Measurements from ENCODE around the gene PRKCI.
"Not testable (repeated sequence)": the region's sequence is repeated elsewhere in the genome, so short reads cannot be mapped to it uniquely, and the experiment has no call there.

PRKCI gene

DNA sequence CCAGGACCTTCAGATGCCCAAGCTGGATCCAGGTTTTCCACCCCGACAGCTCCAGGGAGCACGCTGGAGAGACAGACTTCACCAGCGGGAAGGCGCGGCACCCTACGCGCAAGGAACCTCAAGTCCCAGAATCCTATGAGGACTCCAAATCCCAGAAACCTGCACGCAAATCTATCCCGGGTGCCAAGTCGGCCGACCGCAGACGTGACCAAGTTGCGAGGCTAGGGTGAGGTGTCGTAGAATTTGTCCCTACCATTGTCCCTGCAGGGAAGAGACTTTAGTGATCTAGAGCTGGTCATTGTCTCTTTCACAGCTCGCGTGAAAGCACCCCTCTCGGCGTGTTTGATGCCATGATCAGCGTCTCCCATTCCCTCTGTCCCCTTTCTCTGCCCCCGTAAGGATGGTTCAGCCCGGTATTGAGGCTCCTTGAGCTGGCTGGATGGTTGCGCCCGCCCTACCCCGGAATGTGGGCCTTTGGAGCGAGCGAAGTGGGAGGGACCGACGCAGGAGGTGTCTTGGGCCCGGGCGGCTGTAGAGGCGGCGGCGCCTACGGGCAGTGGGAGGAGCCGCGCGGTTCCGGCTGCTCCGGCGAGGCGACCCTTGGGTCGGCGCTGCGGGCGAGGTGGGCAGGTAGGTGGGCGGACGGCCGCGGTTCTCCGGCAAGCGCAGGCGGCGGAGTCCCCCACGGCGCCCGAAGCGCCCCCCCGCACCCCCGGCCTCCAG, at the start of gene PRKCI:
Gene PRKCI, plus strand, starts transcription at position 501 of the 723 bp plus-strand sequence. CDS start 246 bp downstream, outside the sequence.
- peak; percentile 93 for DNase-seq

DNA sequence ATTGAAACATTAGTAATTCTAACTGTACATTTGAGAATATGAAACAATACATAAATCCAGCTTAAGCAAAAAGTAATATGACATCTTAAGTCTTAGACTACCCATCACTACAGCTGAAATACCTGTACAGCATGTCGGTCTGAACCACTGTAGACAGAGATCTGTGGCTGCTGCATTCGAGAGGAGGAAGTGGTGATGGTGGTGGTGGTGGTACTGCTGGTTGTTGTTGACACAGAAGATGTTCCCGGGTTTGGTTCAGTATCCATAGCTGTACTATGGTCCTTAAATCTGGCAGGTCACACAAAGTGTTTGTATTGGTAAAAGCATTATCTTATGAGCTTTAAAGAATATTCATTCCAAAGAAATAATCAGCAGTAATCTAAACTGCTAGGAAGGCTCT, 43.6 kb upstream of the PRKCI start:
- peak; percentile 28 for DNase-seq

DNA sequence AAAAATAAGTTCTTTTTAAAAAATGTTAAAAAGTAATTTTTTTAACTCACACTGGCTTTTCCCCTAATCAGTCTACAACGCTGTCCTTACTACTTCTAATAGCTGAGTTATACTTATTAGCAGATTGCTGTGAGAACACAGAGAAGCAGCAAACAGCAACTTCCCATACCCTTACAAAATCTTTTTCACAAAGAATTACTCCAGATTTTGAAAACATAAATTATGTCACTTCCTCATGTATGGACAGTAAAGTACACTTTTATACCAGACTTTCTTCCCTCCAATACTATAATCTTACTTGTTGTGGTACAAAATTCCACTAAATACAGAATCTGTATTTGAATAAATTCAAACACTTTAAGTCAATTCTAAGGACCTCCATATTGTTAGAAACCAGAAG, 42.8 kb upstream of the PRKCI start:
- peak; percentile 41 for DNase-seq

DNA sequence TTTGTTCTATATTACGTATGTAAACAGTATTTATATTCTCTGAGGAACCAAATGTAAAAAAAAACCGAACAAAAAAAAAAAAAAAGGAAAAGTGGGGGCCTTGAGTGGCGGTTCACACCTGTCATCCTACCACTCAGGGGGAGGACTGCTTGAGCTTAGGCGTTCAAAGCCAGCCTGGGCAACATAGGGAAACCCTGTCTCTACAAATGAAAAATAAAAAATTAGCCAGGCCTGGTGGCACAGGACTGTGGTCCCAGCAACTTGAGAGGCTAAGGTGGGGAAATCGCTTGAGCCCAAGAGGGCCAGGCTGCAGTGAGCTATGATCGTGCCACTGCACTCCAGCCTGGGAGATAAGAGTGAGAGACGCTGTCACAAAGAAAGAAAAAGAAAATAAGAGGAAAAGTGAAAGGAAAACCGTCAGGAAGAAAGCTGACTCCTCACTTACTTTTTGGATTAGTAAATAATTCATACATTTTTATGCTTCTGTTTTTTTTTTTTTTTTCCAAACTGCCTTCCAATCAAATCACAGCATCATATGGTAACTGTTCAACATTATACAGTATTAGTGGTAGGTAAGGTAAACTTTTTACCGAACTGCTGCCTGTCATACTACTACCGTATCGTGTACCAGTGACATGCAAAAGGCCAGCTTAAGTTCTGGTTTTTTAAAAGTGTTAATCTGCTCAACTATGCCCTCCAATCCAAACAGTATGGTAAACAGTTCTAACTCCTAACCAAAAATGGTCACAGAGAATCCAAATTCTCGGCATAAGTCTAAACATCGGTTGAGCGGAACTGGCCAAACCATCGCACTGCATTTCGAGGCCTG, 41.9 kb upstream of the PRKCI start:
- no peak for DNase-seq

DNA sequence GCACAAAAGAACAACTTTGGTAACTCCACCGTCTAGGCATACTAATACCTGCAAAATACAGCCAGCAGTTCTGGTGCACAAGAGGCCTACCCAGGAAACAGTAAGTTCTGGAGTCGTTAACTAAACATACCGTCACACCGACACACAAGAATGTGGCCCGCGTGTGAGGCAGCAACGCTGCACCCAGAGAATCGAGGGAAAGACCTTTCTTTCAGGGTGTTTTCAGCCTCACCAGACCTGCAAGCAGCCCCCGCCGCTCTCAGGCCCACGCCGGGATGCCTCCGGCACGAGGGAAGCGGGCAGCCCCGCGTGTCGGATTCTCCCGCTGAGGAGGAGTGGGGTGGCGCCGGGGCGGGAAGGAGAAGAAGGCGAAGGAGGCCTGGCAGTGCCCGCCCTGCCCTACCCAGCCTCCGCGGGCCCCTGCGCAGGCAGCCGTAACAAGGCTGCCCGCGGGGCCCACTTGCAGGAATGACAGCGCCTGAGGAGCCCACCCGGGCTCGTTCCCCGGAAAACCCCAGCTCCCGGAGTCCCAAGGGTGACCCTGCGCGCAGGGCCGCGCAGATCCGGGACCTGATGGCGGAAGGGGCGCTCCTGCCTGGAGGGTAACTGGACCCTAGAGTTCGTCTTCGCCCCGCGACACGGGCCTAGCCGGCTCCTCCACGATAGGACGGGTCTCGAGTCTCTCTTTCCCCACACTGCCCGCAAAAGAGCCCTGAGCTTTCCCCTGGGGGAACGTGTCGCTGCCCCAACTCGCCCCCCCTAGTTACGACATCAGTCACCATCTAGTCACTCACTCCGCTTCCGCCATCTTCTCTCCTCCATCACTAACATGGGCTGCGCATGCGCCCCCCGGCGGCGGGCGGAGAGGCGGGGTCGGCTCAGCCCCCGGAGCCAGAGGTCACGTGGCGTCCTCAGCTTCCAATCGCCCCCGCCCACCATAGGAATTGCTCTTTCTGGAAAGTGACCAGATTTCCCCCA, 41.0 kb upstream of the PRKCI start, which contains the start of gene PHC3:
Gene PHC3, minus strand, starts transcription at position 826 of the 978 bp plus-strand sequence. Its CDS starts 18 bp downstream, at position 808.
- peak; percentile 86 for DNase-seq

DNA sequence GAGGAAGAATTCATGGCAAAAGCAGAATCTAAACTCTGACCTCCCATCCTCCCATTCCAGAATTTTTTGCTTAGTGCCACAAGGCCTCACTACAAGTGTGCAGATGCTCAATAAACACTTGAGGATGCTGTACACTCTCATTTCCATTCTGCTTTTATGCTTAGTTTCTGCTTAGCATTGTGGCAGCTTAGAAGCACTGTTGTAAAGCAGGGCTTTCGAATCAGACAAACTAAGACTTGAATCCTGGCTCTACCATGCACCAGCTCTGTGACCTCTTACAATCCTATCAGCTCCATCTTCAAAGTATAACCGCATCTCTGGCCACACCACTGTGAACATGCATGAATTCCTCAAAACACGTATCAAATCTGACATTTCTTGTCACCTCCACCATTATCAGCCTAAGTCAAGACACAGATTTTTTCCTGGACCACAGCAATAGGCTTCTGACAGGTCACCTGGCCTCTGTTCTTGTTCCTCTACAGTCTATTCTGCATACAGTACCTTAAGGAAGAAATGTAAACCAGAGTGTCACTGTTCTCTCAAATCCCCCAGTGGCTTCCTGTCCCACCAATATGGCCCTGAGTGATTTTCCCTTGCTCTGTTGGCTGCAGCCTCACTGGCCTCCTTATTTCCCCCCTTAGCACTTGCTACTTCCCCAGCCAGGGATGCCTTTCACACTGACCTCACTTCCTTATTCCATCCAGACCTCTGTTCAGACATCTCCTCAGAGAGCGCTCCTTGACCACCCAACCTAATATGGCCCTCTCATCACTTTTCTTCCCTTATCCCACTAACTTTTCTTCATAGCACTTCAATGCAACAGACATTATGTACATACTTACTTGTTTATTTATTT, 32.6 kb upstream of the PRKCI start:
- peak; percentile 53 for DNase-seq

DNA sequence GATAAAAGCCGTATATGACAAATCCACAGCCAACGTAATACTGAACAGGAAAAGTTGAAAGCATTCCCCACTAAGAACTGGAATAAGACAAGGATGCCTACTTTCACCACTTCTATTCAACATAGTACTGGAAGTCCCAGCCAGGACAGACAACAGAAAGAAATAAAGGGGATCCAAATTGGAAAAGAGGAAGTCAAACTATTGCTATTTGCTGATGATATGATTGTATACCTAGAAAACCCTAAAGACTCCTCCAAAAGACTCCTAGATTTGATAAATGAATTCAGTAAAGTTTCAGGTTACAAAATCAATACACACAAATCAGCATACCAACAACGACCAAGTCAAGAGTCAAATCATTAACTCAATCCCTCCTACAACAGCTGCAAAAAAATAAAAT, 26.5 kb upstream of the PRKCI start:
- not testable (repeated sequence) for DNase-seq

DNA sequence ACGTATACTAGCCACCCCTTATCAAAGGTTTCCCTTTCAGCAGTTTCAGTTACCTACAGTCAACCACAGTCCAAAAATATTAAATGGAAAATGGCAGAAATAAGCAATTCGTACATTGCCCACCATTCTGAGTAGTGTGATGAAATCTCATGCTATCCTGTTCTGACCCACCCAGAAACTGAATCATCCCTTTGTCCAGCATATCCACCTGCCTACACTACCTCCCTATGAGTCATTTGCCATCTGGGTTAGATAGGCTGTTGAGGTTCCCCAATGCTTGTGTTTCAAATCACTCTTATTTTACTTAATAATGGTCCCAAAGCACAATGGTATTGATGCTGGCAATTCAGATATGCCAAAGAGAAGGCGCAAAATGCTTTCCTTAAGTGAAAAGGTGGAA, 25.4 kb upstream of the PRKCI start:
- no peak for DNase-seq

DNA sequence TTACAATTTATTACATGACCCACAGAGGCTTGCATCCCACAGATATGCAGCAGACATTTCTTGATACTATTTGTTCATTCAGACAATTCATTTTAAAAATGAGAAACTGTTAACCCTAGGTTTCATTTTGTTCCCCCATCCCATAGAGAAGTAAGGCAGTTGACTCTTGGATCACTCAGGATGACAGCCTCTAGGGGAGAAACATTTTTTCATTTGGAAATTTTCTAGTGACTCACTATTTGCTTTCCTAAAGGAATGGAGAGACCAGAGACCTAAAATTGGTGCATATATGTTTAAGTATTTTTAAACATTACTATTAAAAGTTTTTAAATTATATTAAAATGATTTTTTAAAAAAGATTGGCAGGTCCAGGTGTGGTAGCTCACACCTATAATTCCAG, 21.2 kb upstream of the PRKCI start:
- DNase-seq: no peak

DNA sequence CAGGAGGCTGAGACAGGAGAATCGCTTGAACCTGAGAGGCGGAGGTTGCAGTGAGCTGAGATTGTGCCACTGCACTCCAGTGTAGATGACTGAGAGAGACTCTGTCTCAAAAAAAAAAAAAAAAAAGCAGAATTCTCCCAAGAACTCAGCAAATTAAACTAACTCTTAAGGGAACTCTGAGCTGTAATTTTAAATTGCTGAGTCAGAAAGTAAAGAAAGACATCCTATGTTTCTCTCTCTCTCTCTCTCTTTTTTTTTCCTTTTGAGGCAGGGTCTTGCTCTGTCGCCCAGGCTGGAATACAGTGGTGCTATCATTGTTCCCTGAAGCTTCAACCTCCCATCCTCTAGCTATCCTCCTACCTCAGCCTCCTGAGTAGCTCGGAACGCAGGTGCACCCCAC, 20.7 kb upstream of the PRKCI start:
- DNase-seq: no peak

DNA sequence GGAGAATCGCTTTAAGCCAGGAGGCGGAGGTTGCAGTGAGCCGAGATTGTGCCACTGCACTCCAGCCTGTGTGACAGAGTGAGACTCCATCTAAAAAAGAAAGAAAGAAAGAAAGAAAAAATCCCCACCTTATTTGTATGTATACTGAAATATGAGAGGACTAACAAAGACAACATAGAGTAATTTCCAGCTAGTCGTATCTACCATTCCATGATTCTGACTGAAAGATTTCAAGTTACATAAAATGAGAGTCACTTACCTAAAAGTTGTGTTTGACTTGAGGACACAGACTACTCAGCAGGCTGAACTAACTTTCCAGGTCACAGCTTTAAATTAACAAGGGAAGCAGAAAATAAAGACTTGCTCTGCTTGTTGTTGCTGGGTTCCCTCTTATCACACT, 18.8 kb upstream of the PRKCI start:
- DNase-seq: no peak

DNA sequence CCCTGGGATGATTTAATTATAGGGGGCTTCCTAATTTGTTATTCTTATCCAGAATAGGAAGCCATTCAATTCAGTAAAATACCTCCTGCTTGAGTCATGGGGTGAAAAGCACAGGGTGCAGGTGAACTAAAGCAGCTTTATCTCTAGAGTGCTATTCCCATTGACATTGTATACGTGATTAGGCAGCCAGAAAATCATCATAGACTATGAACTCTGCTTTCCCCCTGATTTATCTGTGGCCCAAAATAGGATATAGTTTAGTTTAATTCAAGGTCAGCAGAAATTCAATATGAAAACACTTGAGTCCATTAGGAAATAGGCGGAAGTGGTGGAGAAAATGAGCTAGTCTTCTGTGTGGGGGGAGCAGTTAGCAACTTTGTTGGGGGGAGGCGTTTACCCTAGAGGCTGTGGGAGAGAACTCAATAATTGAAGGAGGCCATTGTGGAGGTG, 18.2 kb upstream of the PRKCI start:
- DNase-seq: no peak

DNA sequence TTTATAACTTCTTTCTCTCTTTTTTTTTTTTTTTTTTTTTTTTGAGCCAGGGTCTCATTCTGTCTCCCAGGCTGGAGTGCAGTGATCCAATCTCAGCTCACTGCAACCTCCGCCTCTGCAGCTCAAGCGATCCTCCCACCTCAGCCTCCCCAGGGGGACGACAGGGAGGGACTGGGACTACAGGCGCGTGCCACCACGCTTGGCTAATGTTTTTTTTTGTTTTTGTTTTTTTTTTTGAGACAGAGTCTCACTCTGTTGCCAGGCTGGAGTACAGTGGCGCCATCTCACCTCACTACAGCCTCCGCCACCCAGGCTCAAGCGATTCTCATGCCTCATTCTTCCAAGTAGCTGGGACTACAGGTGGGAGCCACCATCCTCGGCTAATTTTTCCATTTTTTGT, 17.7 kb upstream of the PRKCI start:
- DNase-seq: no peak

DNA sequence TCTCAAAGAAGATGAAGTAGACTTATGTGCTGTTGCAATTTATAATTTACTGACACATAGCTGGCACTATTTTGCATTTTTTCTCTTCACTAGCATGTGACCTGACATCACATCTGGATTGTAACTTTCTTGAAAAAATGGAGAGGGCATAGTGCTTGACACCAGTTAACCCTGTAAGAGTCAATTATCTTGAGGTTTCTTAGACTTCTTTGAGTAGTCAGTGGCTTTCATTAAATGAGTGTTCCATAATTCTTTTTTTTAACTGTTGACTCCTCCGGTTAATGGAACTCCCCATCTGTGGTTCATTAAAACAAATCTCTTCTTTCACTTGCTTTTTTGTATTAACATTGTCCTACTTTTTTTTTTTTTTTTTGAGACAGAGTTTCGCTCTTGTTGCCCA, 16.9 kb upstream of the PRKCI start:
- DNase-seq: no peak

DNA sequence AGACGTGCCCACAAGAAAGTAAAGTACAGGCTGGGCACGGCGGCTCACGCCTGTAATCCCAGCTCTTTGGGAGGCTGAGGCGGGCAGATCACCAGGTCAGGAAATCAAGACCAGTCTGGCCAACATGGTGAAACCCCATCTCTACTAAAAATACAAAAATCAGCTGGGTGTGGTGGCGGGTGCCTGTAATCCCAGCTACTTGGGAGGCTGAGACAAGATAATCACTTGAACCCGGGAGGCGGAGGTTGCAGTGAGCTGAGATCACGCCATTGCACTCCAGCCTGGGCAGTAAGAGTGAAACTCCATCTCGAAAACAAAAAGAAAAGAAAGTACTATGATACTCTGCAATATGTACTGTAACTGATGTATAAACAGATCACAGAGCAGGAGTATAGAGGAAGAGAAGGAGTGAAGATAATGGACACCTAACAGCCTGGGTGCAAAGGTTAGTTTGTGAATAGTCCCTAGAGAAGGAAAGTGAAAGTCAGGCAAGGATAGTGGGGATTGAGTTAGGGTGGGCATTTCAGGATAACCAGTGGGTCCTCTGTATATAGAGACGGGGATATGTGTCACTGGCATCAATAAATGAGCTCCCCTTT, 16.0 kb upstream of the PRKCI start:
- DNase-seq: not testable (repeated sequence)

DNA sequence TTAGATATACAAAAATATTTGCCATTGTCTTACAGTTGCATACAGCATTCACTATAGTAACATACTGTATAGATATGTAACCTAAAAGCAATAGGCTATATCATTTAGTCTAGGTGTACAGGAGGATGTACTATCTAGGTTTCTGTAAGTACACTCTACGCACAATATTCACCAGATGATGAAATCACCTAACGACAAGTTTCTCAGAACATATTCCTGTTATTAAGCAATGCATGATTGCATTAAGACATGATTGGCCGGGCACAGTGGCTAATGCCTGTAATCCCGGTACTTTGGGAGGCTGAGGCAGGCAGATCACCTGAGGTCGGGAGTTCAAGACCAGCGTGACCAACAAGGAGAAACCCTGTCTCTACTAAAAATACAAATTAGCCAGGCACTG, 14.5 kb upstream of the PRKCI start:
- DNase-seq: no peak

DNA sequence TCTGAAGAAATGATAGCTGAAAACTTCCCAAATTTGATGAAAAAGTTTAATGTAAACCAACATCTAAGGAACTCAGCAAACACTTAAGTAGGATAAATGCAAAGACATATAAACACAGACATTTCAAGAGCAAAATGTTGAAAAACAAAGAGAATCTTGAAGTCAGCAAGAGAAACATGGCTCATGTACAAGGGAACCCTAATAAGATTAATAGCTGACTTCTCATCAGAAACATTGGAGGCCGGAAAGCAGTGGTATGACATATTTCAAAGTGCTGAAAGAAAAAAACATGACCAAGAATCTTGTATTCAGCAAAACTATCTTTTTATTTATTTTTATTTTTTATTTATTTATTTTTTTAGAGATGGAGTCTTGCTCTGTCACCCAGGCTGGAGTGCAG, 10.6 kb upstream of the PRKCI start:
- no peak for DNase-seq

DNA sequence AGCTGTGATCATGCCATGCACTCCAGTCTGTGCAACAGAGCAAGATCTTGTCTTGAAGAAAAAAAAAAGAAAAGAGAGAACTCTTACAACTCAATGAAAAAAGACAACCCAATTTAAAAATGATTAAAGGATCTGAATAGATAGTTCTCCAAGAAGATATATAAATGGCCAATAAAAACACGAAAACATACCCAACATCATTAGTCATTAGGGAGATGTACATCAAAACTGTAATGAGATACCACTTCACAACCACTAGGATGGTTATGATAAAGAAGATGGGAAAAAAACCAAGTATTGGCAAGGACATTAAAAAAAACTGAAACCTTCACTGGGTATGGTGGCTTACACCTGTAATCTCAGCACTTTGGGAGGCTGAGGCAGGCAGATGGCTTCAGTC, 2.4 kb upstream of the PRKCI start:
- DNase-seq: no peak

DNA sequence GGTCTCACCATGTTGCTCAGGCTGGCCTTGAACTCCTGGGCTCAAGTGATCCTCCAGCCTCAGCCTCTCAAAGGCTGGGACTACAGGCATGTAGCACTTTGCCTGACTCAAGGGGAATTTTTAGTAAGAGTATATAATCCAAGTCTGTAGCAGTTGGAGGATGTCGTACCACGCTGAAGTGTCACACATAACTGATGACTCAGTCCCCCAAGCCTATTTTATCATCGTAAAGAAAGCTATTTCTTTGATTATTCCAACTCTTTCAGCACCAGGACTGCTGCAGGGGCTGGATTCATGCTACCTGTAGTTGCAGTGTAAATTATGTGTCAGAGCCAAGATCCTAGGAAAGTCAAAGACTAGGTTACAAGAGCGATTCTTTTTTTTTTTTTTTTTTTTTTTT, 1.4 kb upstream of the PRKCI start:
- no peak for DNase-seq

DNA sequence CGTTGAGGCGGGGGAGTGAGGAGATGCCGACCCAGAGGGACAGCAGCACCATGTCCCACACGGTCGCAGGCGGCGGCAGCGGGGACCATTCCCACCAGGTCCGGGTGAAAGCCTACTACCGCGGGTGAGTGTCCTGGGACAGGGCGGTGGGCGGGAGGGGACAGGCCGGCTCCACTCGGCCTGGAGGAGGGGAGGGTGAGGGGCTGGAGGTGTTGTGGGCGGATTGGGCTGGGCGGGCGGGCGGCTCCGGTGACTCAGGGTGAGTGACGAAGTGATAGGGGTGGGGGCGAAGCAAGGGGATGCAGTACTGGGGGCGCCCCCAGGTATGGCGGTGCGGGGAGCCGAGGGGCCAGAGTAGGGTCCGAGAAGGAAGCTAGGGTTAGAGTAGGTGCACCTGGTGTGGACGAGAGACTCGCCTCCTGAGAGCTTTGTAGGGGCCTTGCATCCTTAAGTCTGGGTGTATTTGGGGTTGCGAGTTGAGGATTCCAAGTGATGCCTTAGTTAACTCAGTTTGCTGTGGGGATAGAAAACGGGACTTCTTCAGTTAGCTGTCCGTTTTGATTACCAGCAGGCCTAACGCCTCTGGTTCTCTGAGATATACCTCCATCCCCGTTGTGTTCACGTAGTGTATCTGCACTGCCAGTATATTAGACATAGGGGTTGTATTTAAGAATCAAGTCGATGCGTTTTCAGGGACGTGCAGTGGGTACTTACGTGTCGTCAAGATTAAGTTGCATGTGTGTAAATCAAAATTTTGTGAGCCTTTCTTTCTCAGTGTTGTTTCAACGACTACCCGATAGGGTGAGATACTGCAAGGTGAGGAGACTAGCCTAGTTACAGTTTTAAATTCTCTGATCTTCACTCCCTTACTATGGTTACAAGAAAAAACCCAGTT, 670 bp downstream of the PRKCI start:
- DNase-seq: no peak
